Stomach (tissue), 4 donors: Measurements from ENCODE around the gene NFIX.

Experiments
- CTCF ChIP-seq, 7 experiments: fragments of 450-650 bp in 4 of 7; fragments of 200-600 bp in 3 of 7; sonication (generic) in 3 of 7; IDR thresholded peaks; one replicate each; pipeline ENCODE4 v1.5.1; 2016 to 2019; ENCODE audit warnings: antibody characterized with exemption in 7 of 7, control low read depth in 2 of 7, mild to moderate bottlenecking in 1 of 7
- EP300 ChIP-seq: sonication (generic); formaldehyde crosslinking; IDR thresholded peaks from one replicate; pipeline ENCODE4 v1.6.1; 2017; ENCODE audit warnings: antibody characterized with exemption
- POLR2A ChIP-seq, 4 donors: fragments of 450-650 bp; IDR thresholded peaks; one replicate each; pipeline ENCODE4 v1.6.1; 2016; ENCODE audit warnings: antibody characterized with exemption in 4 of 4, control low read depth in 2 of 4, mild to moderate bottlenecking in 1 of 4, moderate library complexity in 1 of 4

- no peak for TF ChIP-seq CTCF (IDR thresholded peaks at IDR 0.05)
- no peak for TF ChIP-seq EP300
- no peak for TF ChIP-seq POLR2A (IDR thresholded peaks at IDR 0.05)
Observed at GRCh38 chr19:13083008-13083404, 87.7 kb downstream of the NFIX start.
